OCI-LY7 (cell line): Measurements from ENCODE around the gene HLTF. TPM values are rescaled to one million over a fixed set of nuclear protein-coding genes. Genes with fewer than 3 reads are reported as not detected.
A peak's percentile ranks its signal among the peaks of the same experiment; 100 is the strongest.

Experiments
- BruUV-seq: library from RNA; stranded (reverse); fragments of 400-500 nt; replicated peaks from 2 replicates; lab custom pipeline; 2021; lab: Mats Ljungman, UMichigan
- CTCF ChIA-PET: fragments of 300-600 bp; sonication (Branson Sonifier 250); formaldehyde crosslinking; loops from one replicate; lab custom pipeline; 2022; ENCODE audit warnings: antibody characterized with exemption; ENCODE audit not compliant: unreplicated experiment; lab: Charles Lee
- POLR2A ChIA-PET: fragments of 300-600 bp; sonication (Branson Sonifier 250); formaldehyde crosslinking; loops from one replicate; lab custom pipeline; 2022; ENCODE audit warnings: antibody characterized with exemption; lab: Charles Lee
- DNase-seq: peaks from one replicate; pipeline ENCODE4 v3.0.0-alpha.2; 2015; ENCODE audit warnings: low spot score
- H2AFZ ChIP-seq: fragments of 200-600 bp; sonication (generic), shearing (Covaris generic); 2 replicates; pipeline ENCODE4 v1.6.1; 2014; ENCODE audit warnings: mild to moderate bottlenecking, antibody characterized with exemption, low read length, moderate library complexity
- H3K27ac ChIP-seq: fragments of 200-600 bp; sonication (generic); 2 replicates; pipeline ENCODE4 v1.5.1; 2014; ENCODE audit warnings: mixed run types, low read depth, mild to moderate bottlenecking, moderate library complexity, low read length, inconsistent platforms; ENCODE audit not compliant: poor library complexity, severe bottlenecking
- H3K36me3 ChIP-seq: fragments of 200-600 bp; sonication (generic); 2 replicates; pipeline ENCODE4 v1.6.1; 2014; ENCODE audit warnings: mild to moderate bottlenecking, antibody characterized with exemption, low read length, moderate library complexity, mixed read lengths; ENCODE audit not compliant: insufficient read depth
- H3K4me1 ChIP-seq: fragments of 200-600 bp; sonication (generic); 2 replicates; pipeline ENCODE4 v1.5.1; 2014; ENCODE audit warnings: mild to moderate bottlenecking, low read length; ENCODE audit not compliant: insufficient read depth, poor library complexity, severe bottlenecking
- H3K4me2 ChIP-seq: fragments of 200-600 bp; sonication (generic); 2 replicates; pipeline ENCODE4 v1.6.1; 2014; ENCODE audit warnings: mild to moderate bottlenecking, low read length
- H3K4me3 ChIP-seq: fragments of 200-600 bp; sonication (generic); 2 replicates; pipeline ENCODE4 v1.5.1; 2014; ENCODE audit warnings: mild to moderate bottlenecking, low read depth, low read length; ENCODE audit not compliant: poor library complexity, severe bottlenecking
- H3K79me2 ChIP-seq: fragments of 200-600 bp; sonication (generic); 2 replicates; pipeline ENCODE4 v1.6.1; 2016; ENCODE audit warnings: low read depth, mild to moderate bottlenecking, low read length, moderate library complexity, mixed read lengths; ENCODE audit not compliant: insufficient read depth
- H3K9me2 ChIP-seq: fragments of 200-600 bp; sonication (generic); 2 replicates; pipeline ENCODE4 v1.6.1; 2016; ENCODE audit warnings: mild to moderate bottlenecking, low read length, mixed read lengths; ENCODE audit not compliant: insufficient read depth
- H3K9me3 ChIP-seq: fragments of 200-600 bp; sonication (generic); 2 replicates; pipeline ENCODE4 v1.6.1; 2014; ENCODE audit warnings: mild to moderate bottlenecking, mixed run types, low read length, mixed read lengths
- H4K20me1 ChIP-seq: fragments of 200-600 bp; sonication (generic); 2 replicates; pipeline ENCODE4 v1.6.1; 2014; ENCODE audit warnings: mild to moderate bottlenecking, antibody characterized with exemption, low read length, moderate library complexity, mixed read lengths; ENCODE audit not compliant: insufficient read depth
- CTCF ChIP-seq: fragments of 200-600 bp; sonication (generic); conservative IDR thresholded peaks from 2 replicates; pipeline ENCODE4 v1.5.1; 2014; ENCODE audit warnings: mild to moderate bottlenecking, antibody characterized with exemption, low read length, moderate library complexity, mixed read lengths
- EZH2phosphoT487 ChIP-seq: fragments of 200-600 bp; sonication (generic); IDR thresholded peaks from 2 replicates; pipeline ENCODE4 v1.6.1; 2018; ENCODE audit warnings: low read depth, borderline replicate concordance, mild to moderate bottlenecking, mixed run types, antibody characterized with exemption, low read length, moderate library complexity, mixed read lengths
- intact Hi-C: fragments of 100-400 bp; cut with micrococcal nuclease; formaldehyde crosslinking; loops from one replicate; pipeline ENCODE4 v1.10.0; 2022; ENCODE audit not compliant: unreplicated experiment
- total RNA-seq, 2 experiments: library from RNA; depleted of rRNA in 1 of 2; stranded (reverse); fragments of >200 nt in 1 of 2; shearing (Covaris generic) in 1 of 2; gene quantifications; 2 replicates each; pipeline ENCODE4 v1.2.3, GENCODE V29; 2014 to 2022

The HLTF gene
- total RNA-seq, 2 experiments from 2014 or later, result 106 to 107 TPM

DNA sequence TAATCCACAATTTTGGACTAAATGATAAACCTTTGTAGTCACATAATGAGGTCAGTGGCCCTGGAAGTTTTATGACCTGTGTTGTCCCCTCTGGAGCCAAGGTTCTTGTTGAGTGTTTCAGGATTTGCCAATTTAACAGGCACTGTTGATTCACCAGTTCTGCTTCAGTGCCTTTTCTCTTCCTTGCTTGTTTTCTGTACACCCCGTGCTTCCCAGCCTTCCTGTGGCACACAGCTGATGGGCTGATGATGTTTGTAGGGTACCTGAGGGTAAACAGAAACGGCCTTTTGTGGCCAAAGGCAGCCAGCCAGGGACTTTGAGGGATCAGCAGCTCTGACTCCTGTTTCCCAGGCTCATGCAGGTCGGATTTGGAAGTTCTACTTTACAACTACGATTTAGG lies 81.7 kb downstream of the HLTF start:
- no peak overlapping the region for H2AFZ ChIP-seq
- TF ChIP-seq CTCF (no peak), EZH2phosphoT487 (no peak)
- no TSS peak for BruUV-seq
- no peaks in the 10 kb centered on the region for H3K9me3 ChIP-seq
- no peak for DNase-seq
- peaks cover 11% of the 10 kb centered on the region for H3K4me1 ChIP-seq
- intact Hi-C loops, result no loop called here
- POLR2A ChIA-PET, result interaction anchor here (0.9 to 1.0 kb wide), 3 partner anchors 9 to 42 kb away, joined by 3 read pairs; no protein-coding TSS in a partner anchor
- no peaks in the 10 kb centered on the region for H4K20me1 ChIP-seq
- H3K79me2 ChIP-seq, result no peaks in the 10 kb centered on the region
- H3K4me3 ChIP-seq, result no peak overlapping the region
- H3K4me2 ChIP-seq, result no peak overlapping the region
- H3K9me2 ChIP-seq, result no peaks in the 10 kb centered on the region
- no peak overlapping the region for H3K27ac ChIP-seq
- peaks cover 32% of the 10 kb centered on the region for H3K36me3 ChIP-seq
- CTCF ChIA-PET, result interaction anchor here (0.9 kb wide), 1 partner anchor 47 kb away, joined by 3 read pairs; no protein-coding TSS in a partner anchor

GRCh38 chr3:149003653-149004305 lies 82.6 kb downstream of the HLTF start:
- DNase-seq, result peak; percentile 38
- CTCF ChIA-PET, result interaction anchor here (0.9 kb wide), 1 partner anchor 46 kb away, joined by 3 read pairs; no protein-coding TSS in a partner anchor
- BruUV-seq, result no TSS peak

More at GRCh38 chr3:149003653-149004305, 82.6 kb downstream of the HLTF start:
- H3K36me3 ChIP-seq, result peaks cover 33% of the 10 kb centered on the region
- TF ChIP-seq EZH2phosphoT487, result no peak
- TF ChIP-seq CTCF, result no peak
- intact Hi-C loops, result no loop called here
- no peaks in the 10 kb centered on the region for H3K9me2 ChIP-seq
- H3K4me2 ChIP-seq, result peak overlapping the region; percentile 8; the same call in 1 of the 2 replicates
- no peak overlapping the region for H3K4me3 ChIP-seq
- no peaks in the 10 kb centered on the region for H4K20me1 ChIP-seq
- H2AFZ ChIP-seq, result no peak overlapping the region
- H3K4me1 ChIP-seq, result peaks cover 11% of the 10 kb centered on the region
- H3K9me3 ChIP-seq, result no peaks in the 10 kb centered on the region
- no peaks in the 10 kb centered on the region for H3K79me2 ChIP-seq
- POLR2A ChIA-PET, result interaction anchor here (0.6 to 1.4 kb wide), 6 partner anchors 8 to 822 kb away, joined by 3 to 5 read pairs (median 4); no protein-coding TSS in a partner anchor
- no peak overlapping the region for H3K27ac ChIP-seq
